ENCODE measurements around the gene BTBD17. TPM values are rescaled to one million over a fixed set of nuclear protein-coding genes. Genes with fewer than 3 reads are reported as not detected.

BTBD17 gene
- total and polyA plus RNA-seq, 10 of the 15 experiments (the other 5 are each of a cell fraction or from before 2014, with no cell fraction given): not detected

DNA sequence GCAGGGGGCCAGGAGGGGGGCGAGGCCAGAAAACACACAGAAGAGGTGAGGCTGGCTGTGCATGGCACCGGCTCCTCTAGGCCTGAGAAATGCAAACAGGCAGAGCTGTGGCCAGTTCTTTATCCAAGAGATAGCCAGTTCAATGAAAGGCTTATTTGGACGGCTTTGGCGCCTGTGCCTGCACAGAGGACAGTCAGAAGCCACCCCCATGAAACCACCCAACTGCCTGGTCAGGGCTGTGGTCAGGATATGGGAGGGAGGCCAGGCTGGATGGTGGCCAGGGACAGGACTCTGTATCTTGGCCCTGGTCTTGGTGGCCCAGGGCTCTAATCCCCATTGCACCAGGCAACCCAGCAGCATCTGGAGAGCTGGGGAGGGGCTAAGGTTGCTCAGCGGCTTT, 45.7 kb upstream of the BTBD17 start:
- 13% methylated on average over 5 of the region's 5 CpGs for WGBS (ENCODE audit: insufficient coverage, insufficient replicate concordance, low lambda C conversion rate, missing lambda C conversion rate)
- FAIRE-seq: no peak
- H3K27ac ChIP-seq (ENCODE audit: control insufficient read depth, insufficient read depth): no peak overlapping the region
- H3K4me2 ChIP-seq (ENCODE audit: control insufficient read depth, insufficient read depth): no peak overlapping the region
- no peaks in the 10 kb centered on the region for H3K79me2 ChIP-seq (ENCODE audit: control insufficient read depth, insufficient read depth, low read length)
- H3K4me1 ChIP-seq (ENCODE audit: control insufficient read depth, insufficient read depth, low read length): no peaks in the 10 kb centered on the region
- in situ Hi-C loops (cut with MboI): no loop called here
- H2AFZ ChIP-seq (ENCODE audit: control insufficient read depth, low read depth, low read length): no peak overlapping the region
- ChIA-PET RAD21 (ENCODE audit: unreplicated experiment) (interaction anchor here (0.6 to 1.4 kb wide), 4 partner anchors 10 to 47 kb away, joined by 3 to 4 read pairs (median 4); no protein-coding TSS in a partner anchor), POLR2A (no interaction called here), CTCF (interaction anchor here (1.3 to 1.7 kb wide), 2 partner anchors 44 to 49 kb away, joined by 3 to 11 read pairs; no protein-coding TSS in a partner anchor), SMC1A (ENCODE audit: uncharacterized antibody, unreplicated experiment) (interaction anchor here (1.1 to 4.0 kb wide), 2 partner anchors 48 to 50 kb away, joined by 3 to 17 read pairs; no protein-coding TSS in a partner anchor)
- H3K36me3 ChIP-seq (ENCODE audit: control insufficient read depth in 2 of 2, insufficient read depth in 2 of 2, low read length in 1 of 2): no peaks in the 10 kb centered on the region
- no peaks in the 10 kb centered on the region for H4K20me1 ChIP-seq (ENCODE audit: control insufficient read depth, insufficient read depth)
- H3K9ac ChIP-seq (ENCODE audit: control insufficient read depth, insufficient read depth, low read length): no peak overlapping the region
- no peak for ATAC-seq
- no peaks in the 10 kb centered on the region for H3K27me3 ChIP-seq (replicated peaks in 1 of 2; ENCODE audit: control insufficient read depth in 2 of 2, insufficient read depth in 2 of 2, low read length in 1 of 2)
- H3K9me3 ChIP-seq (replicated peaks; ENCODE audit: control insufficient read depth, insufficient read depth, low read length): no peaks in the 10 kb centered on the region
- no peak for DNase-seq (ENCODE audit: low read depth, low spot score)
- TF ChIP-seq ZNF274 (IDR thresholded peaks at IDR 0.05; ENCODE audit: insufficient read depth, insufficient read length) (no peak), MTA3 (IDR thresholded peaks at IDR 0.05; ENCODE audit: borderline replicate concordance, low read length) (no peak), CREB1 (IDR thresholded peaks at IDR 0.05; ENCODE audit: low read depth) (no peak), NFYA (IDR thresholded peaks at IDR 0.05; ENCODE audit: borderline replicate concordance, low read depth, low read length) (no peak), BACH1 (IDR thresholded peaks at IDR 0.05; ENCODE audit: borderline replicate concordance) (no peak), JUNB (IDR thresholded peaks at IDR 0.05) (no peak), TBL1XR1 (IDR thresholded peaks at IDR 0.05; ENCODE audit: low read depth, low read length) (no peak), NR2C2 (IDR thresholded peaks at IDR 0.05; ENCODE audit: borderline replicate concordance, control insufficient read depth, insufficient read length, low read depth) (no peak), SUPT20H (IDR thresholded peaks at IDR 0.05; ENCODE audit: borderline replicate concordance, control insufficient read depth, low read depth, low read length) (no peak), TCF7 (IDR thresholded peaks at IDR 0.05; ENCODE audit: borderline replicate concordance) (no peak), DPF2 (IDR thresholded peaks at IDR 0.05) (no peak), SRF (IDR thresholded peaks at IDR 0.05; ENCODE audit: low read depth in 2 of 2, low read length in 2 of 2) (no peak)
- TF ChIP-seq, protein P1, sequence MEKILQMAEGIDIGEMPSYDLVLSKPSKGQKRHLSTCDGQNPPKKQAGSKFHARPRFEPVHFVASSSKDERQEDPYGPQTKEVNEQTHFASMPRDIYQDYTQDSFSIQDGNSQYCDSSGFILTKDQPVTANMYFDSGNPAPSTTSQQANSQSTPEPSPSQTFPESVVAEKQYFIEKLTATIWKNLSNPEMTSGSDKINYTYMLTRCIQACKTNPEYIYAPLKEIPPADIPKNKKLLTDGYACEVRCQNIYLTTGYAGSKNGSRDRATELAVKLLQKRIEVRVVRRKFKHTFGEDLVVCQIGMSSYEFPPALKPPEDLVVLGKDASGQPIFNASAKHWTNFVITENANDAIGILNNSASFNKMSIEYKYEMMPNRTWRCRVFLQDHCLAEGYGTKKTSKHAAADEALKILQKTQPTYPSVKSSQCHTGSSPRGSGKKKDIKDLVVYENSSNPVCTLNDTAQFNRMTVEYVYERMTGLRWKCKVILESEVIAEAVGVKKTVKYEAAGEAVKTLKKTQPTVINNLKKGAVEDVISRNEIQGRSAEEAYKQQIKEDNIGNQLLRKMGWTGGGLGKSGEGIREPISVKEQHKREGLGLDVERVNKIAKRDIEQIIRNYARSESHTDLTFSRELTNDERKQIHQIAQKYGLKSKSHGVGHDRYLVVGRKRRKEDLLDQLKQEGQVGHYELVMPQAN (conservative IDR thresholded peaks at IDR 0.05): no peak
- TF ChIP-seq, protein P2, sequence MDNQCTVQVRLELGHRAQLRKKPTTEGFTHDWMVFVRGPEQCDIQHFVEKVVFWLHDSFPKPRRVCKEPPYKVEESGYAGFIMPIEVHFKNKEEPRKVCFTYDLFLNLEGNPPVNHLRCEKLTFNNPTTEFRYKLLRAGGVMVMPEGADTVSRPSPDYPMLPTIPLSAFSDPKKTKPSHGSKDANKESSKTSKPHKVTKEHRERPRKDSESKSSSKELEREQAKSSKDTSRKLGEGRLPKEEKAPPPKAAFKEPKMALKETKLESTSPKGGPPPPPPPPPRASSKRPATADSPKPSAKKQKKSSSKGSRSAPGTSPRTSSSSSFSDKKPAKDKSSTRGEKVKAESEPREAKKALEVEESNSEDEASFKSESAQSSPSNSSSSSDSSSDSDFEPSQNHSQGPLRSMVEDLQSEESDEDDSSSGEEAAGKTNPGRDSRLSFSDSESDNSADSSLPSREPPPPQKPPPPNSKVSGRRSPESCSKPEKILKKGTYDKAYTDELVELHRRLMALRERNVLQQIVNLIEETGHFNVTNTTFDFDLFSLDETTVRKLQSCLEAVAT (IDR thresholded peaks at IDR 0.05): no peak
- TF ChIP-seq, protein P3, sequence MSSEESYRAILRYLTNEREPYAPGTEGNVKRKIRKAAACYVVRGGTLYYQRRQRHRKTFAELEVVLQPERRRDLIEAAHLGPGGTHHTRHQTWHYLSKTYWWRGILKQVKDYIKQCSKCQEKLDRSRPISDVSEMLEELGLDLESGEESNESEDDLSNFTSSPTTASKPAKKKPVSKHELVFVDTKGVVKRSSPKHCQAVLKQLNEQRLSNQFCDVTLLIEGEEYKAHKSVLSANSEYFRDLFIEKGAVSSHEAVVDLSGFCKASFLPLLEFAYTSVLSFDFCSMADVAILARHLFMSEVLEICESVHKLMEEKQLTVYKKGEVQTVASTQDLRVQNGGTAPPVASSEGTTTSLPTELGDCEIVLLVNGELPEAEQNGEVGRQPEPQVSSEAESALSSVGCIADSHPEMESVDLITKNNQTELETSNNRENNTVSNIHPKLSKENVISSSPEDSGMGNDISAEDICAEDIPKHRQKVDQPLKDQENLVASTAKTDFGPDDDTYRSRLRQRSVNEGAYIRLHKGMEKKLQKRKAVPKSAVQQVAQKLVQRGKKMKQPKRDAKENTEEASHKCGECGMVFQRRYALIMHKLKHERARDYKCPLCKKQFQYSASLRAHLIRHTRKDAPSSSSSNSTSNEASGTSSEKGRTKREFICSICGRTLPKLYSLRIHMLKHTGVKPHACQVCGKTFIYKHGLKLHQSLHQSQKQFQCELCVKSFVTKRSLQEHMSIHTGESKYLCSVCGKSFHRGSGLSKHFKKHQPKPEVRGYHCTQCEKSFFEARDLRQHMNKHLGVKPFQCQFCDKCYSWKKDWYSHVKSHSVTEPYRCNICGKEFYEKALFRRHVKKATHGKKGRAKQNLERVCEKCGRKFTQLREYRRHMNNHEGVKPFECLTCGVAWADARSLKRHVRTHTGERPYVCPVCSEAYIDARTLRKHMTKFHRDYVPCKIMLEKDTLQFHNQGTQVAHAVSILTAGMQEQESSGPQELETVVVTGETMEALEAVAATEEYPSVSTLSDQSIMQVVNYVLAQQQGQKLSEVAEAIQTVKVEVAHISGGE (CRISPR knock-in tag; IDR thresholded peaks at IDR 0.05): no peak
- intact Hi-C loops (cut with micrococcal nuclease; ENCODE audit: unreplicated experiment): no loop called here
- no peak overlapping the region for H3K4me3 ChIP-seq
- BruUV-seq (replicated peaks): no TSS peak

Data from GM12878 (cell line).